Measurements from ENCODE around the gene GPD1L.

GRCh38 chr3:32217339-32217738 lies 110.9 kb downstream of the GPD1L start:
- TF ChIP-seq CTCF (conservative IDR thresholded peaks at IDR 0.05) (no peak), ZFX (IDR thresholded peaks at IDR 0.05) (no peak)

Measured in C4-2B (cell line).